Esophagus (tissue), 2 donors: ENCODE results near the gene ADAT1. TPM values are rescaled to one million over a fixed set of nuclear protein-coding genes. Genes with fewer than 3 reads are reported as not detected.

Experiments
- H3K27ac ChIP-seq, 2 donors: one replicate each; pipeline ENCODE4 v1.5.1; 2013; ENCODE audit warnings: low read depth in 2 of 2, mild to moderate bottlenecking in 2 of 2, inconsistent platforms in 1 of 2, low read length in 1 of 2, moderate library complexity in 1 of 2
- H3K27me3 ChIP-seq, 2 donors: one replicate each; pipeline ENCODE4 v1.6.1; 2013; ENCODE audit warnings: low read length in 2 of 2, control low read depth in 1 of 2, mild to moderate bottlenecking in 1 of 2; ENCODE audit not compliant: insufficient read depth in 2 of 2, control insufficient read depth in 1 of 2
- H3K36me3 ChIP-seq, 2 donors: one replicate each; pipeline ENCODE4 v1.6.1; 2013; ENCODE audit warnings: low read length in 1 of 2; ENCODE audit not compliant: control insufficient read depth in 2 of 2, insufficient read depth in 2 of 2
- H3K4me1 ChIP-seq, 2 donors: one replicate each; pipeline ENCODE4 v1.6.1; 2013; ENCODE audit warnings: low read length in 1 of 2; ENCODE audit not compliant: control insufficient read depth in 2 of 2, insufficient read depth in 2 of 2
- H3K4me3 ChIP-seq, 2 donors: one replicate each; pipeline ENCODE4 v1.5.1; 2013; ENCODE audit warnings: low read length in 2 of 2, mild to moderate bottlenecking in 2 of 2, low read depth in 1 of 2, moderate library complexity in 1 of 2
- H3K9me3 ChIP-seq, 2 donors: one replicate each; pipeline ENCODE4 v1.6.1; 2013; ENCODE audit warnings: mild to moderate bottlenecking in 2 of 2, low read depth in 1 of 2, low read length in 1 of 2, moderate library complexity in 1 of 2; ENCODE audit not compliant: control insufficient read depth in 2 of 2, insufficient read depth in 1 of 2
- WGBS, 2 donors: extraction: QIAGEN DNeasy Blood & Tissue Kit; methylation state at CpG; one replicate each; pipeline ENCODE4 v1.1.7; 2013; 5-methylcytosine and 5-hydroxymethylcytosine counted together
- polyA plus RNA-seq, 2 donors: library from polyadenylated mRNA; stranded (reverse); fragments of 200-250 nt; gene quantifications; one replicate each; pipeline ENCODE4 v1.2.3, GENCODE V29; 2013
- donor health status: healthy with polysubstance abuse.
- donor health status: Bipolar disorder and iron deficiency.

ADAT1 gene
- polyA plus RNA-seq, 2 donors: 8.4 to 10.0 TPM

- H3K27me3 ChIP-seq: no peaks in the 10 kb centered on the region
- no peak overlapping the region for H3K4me3 ChIP-seq
- 71 to 82% methylated on average over 4 of the region's 4 CpGs for WGBS, 2 donors
- H3K27ac ChIP-seq: no peak overlapping the region
- H3K36me3 ChIP-seq: peaks cover 25 to 29% of the 10 kb centered on the region in 2 donors
- H3K9me3 ChIP-seq: no peaks in the 10 kb centered on the region
- H3K4me1 ChIP-seq: peaks cover 0 to 5% of the 10 kb centered on the region in 2 donors
These were observed 1.8 kb upstream of the ADAT1 start for GRCh38 chr16:75624921-75625334.

GRCh38 chr16:75621170-75621477, 2.0 kb downstream of the ADAT1 start:
- 11 to 18% methylated on average over 2 of the region's 2 CpGs for WGBS, 2 donors
- H3K9me3 ChIP-seq: no peaks in the 10 kb centered on the region
- peaks cover 2 to 4% of the 10 kb centered on the region in 2 donors for H3K36me3 ChIP-seq

GRCh38 chr16:75620326-75621169, 2.5 kb downstream of the ADAT1 start:
- H3K27me3 ChIP-seq: no peaks in the 10 kb centered on the region
- no peaks in the 10 kb centered on the region for H3K9me3 ChIP-seq
- 85 to 89% methylated on average over 20 of the region's 20 CpGs for whole genome bisulfite sequencing, 2 donors
- peaks cover 4 to 6% of the 10 kb centered on the region in 2 donors for H3K36me3 ChIP-seq
- H3K4me3 ChIP-seq: no peak overlapping the region
- H3K27ac ChIP-seq: no peak overlapping the region
- H3K4me1 ChIP-seq: peaks cover 0 to 5% of the 10 kb centered on the region in 2 donors

More at GRCh38 chr16:75621170-75621477, 2.0 kb downstream of the ADAT1 start:
- Histone ChIP-seq H3K4me1 (peaks cover 0 to 5% of the 10 kb centered on the region in 2 donors), H3K27me3 (no peaks in the 10 kb centered on the region), H3K27ac (no peak overlapping the region), H3K4me3 (no peak overlapping the region)

GRCh38 chr16:75618780-75619179, 4.3 kb downstream of the ADAT1 start:
- no peaks in the 10 kb centered on the region for H3K27me3 ChIP-seq
- H3K27ac ChIP-seq: no peak overlapping the region
- H3K36me3 ChIP-seq: peaks cover 5 to 7% of the 10 kb centered on the region in 2 donors
- peaks cover 0 to 5% of the 10 kb centered on the region in 2 donors for H3K4me1 ChIP-seq
- 90 to 93% methylated on average over 2 of the region's 2 CpGs for WGBS, 2 donors
- no peak overlapping the region for H3K4me3 ChIP-seq
- no peaks in the 10 kb centered on the region for H3K9me3 ChIP-seq

GRCh38 chr16:75617121-75617520, 6.0 kb downstream of the ADAT1 start:
- Histone ChIP-seq H3K27me3 (no peaks in the 10 kb centered on the region), H3K9me3 (no peaks in the 10 kb centered on the region), H3K4me3 (no peak overlapping the region), H3K36me3 (peaks cover 10 to 11% of the 10 kb centered on the region in 2 donors), H3K4me1 (peaks cover 0 to 5% of the 10 kb centered on the region in 2 donors), H3K27ac (no peak overlapping the region)
- 86 to 87% methylated on average over 3 of the region's 3 CpGs for WGBS, 2 donors

- Histone ChIP-seq H3K27me3 (no peaks in the 10 kb centered on the region), H3K4me3 (no peak overlapping the region), H3K27ac (no peak overlapping the region), H3K9me3 (no peaks in the 10 kb centered on the region), H3K4me1 (no peaks in the 10 kb centered on the region), H3K36me3 (peaks cover 10 to 13% of the 10 kb centered on the region in 2 donors)
- WGBS, 2 donors: 85 to 88% methylated on average over 4 of the region's 4 CpGs
These were observed 6.5 kb downstream of the ADAT1 start for GRCh38 chr16:75616521-75617010.

- no peak overlapping the region for H3K27ac ChIP-seq
- H3K27me3 ChIP-seq: no peaks in the 10 kb centered on the region
- no peak overlapping the region for H3K4me3 ChIP-seq
- 97 to 98% methylated on average over 2 of the region's 2 CpGs for WGBS, 2 donors
- peaks cover 10 to 13% of the 10 kb centered on the region in 2 donors for H3K36me3 ChIP-seq
- no peaks in the 10 kb centered on the region for H3K4me1 ChIP-seq
- no peaks in the 10 kb centered on the region for H3K9me3 ChIP-seq
These were observed 7.5 kb downstream of the ADAT1 start for GRCh38 chr16:75615619-75616018.

GRCh38 chr16:75614066-75614897, 8.8 kb downstream of the ADAT1 start:
- no peak overlapping the region for H3K4me3 ChIP-seq
- no peak overlapping the region for H3K27ac ChIP-seq
- H3K27me3 ChIP-seq: no peaks in the 10 kb centered on the region
- H3K4me1 ChIP-seq: no peaks in the 10 kb centered on the region
- peaks cover 8 to 13% of the 10 kb centered on the region in 2 donors for H3K36me3 ChIP-seq
- H3K9me3 ChIP-seq: no peaks in the 10 kb centered on the region
- WGBS, 2 donors: 97 to 99% methylated on average over 4 of the region's 4 CpGs

- Histone ChIP-seq H3K9me3 (no peaks in the 10 kb centered on the region), H3K27ac (no peak overlapping the region), H3K4me1 (no peaks in the 10 kb centered on the region), H3K27me3 (no peaks in the 10 kb centered on the region), H3K36me3 (peaks cover 9 to 20% of the 10 kb centered on the region in 2 donors), H3K4me3 (no peak overlapping the region)
- WGBS, 2 donors: 98 to 100% methylated on average over 1 of the region's 1 CpG
These were observed 16.6 kb downstream of the ADAT1 start for GRCh38 chr16:75606507-75606906.
